OCI-LY7 (cell line): ENCODE results near the gene UCK2. TPM values are rescaled to one million over a fixed set of nuclear protein-coding genes. Genes with fewer than 3 reads are reported as not detected.

Source experiments
- BruUV-seq: library from RNA; stranded (reverse); fragments of 400-500 nt; replicated peaks from 2 replicates; lab custom pipeline; 2021; lab: Mats Ljungman, UMichigan
- CTCF ChIA-PET: fragments of 300-600 bp; sonication (Branson Sonifier 250); formaldehyde crosslinking; loops from one replicate; lab custom pipeline; 2022; ENCODE audit warnings: antibody characterized with exemption; ENCODE audit not compliant: unreplicated experiment; lab: Charles Lee
- POLR2A ChIA-PET: fragments of 300-600 bp; sonication (Branson Sonifier 250); formaldehyde crosslinking; loops from one replicate; lab custom pipeline; 2022; ENCODE audit warnings: antibody characterized with exemption; lab: Charles Lee
- DNase-seq: peaks from one replicate; pipeline ENCODE4 v3.0.0-alpha.2; 2015; ENCODE audit warnings: low spot score
- H2AFZ ChIP-seq: fragments of 200-600 bp; sonication (generic), shearing (Covaris generic); 2 replicates; pipeline ENCODE4 v1.6.1; 2014; ENCODE audit warnings: mild to moderate bottlenecking, antibody characterized with exemption, low read length, moderate library complexity
- H3K27ac ChIP-seq: fragments of 200-600 bp; sonication (generic); 2 replicates; pipeline ENCODE4 v1.5.1; 2014; ENCODE audit warnings: mixed run types, low read depth, mild to moderate bottlenecking, moderate library complexity, low read length, inconsistent platforms; ENCODE audit not compliant: poor library complexity, severe bottlenecking
- H3K36me3 ChIP-seq: fragments of 200-600 bp; sonication (generic); 2 replicates; pipeline ENCODE4 v1.6.1; 2014; ENCODE audit warnings: mild to moderate bottlenecking, antibody characterized with exemption, low read length, moderate library complexity, mixed read lengths; ENCODE audit not compliant: insufficient read depth
- H3K4me1 ChIP-seq: fragments of 200-600 bp; sonication (generic); 2 replicates; pipeline ENCODE4 v1.5.1; 2014; ENCODE audit warnings: mild to moderate bottlenecking, low read length; ENCODE audit not compliant: insufficient read depth, poor library complexity, severe bottlenecking
- H3K4me2 ChIP-seq: fragments of 200-600 bp; sonication (generic); 2 replicates; pipeline ENCODE4 v1.6.1; 2014; ENCODE audit warnings: mild to moderate bottlenecking, low read length
- H3K4me3 ChIP-seq: fragments of 200-600 bp; sonication (generic); 2 replicates; pipeline ENCODE4 v1.5.1; 2014; ENCODE audit warnings: mild to moderate bottlenecking, low read depth, low read length; ENCODE audit not compliant: poor library complexity, severe bottlenecking
- H3K79me2 ChIP-seq: fragments of 200-600 bp; sonication (generic); 2 replicates; pipeline ENCODE4 v1.6.1; 2016; ENCODE audit warnings: low read depth, mild to moderate bottlenecking, low read length, moderate library complexity, mixed read lengths; ENCODE audit not compliant: insufficient read depth
- H3K9me2 ChIP-seq: fragments of 200-600 bp; sonication (generic); 2 replicates; pipeline ENCODE4 v1.6.1; 2016; ENCODE audit warnings: mild to moderate bottlenecking, low read length, mixed read lengths; ENCODE audit not compliant: insufficient read depth
- H3K9me3 ChIP-seq: fragments of 200-600 bp; sonication (generic); 2 replicates; pipeline ENCODE4 v1.6.1; 2014; ENCODE audit warnings: mild to moderate bottlenecking, mixed run types, low read length, mixed read lengths
- H4K20me1 ChIP-seq: fragments of 200-600 bp; sonication (generic); 2 replicates; pipeline ENCODE4 v1.6.1; 2014; ENCODE audit warnings: mild to moderate bottlenecking, antibody characterized with exemption, low read length, moderate library complexity, mixed read lengths; ENCODE audit not compliant: insufficient read depth
- CTCF ChIP-seq: fragments of 200-600 bp; sonication (generic); conservative IDR thresholded peaks from 2 replicates; pipeline ENCODE4 v1.5.1; 2014; ENCODE audit warnings: mild to moderate bottlenecking, antibody characterized with exemption, low read length, moderate library complexity, mixed read lengths
- EZH2phosphoT487 ChIP-seq: fragments of 200-600 bp; sonication (generic); IDR thresholded peaks from 2 replicates; pipeline ENCODE4 v1.6.1; 2018; ENCODE audit warnings: low read depth, borderline replicate concordance, mild to moderate bottlenecking, mixed run types, antibody characterized with exemption, low read length, moderate library complexity, mixed read lengths
- intact Hi-C: fragments of 100-400 bp; cut with micrococcal nuclease; formaldehyde crosslinking; loops from one replicate; pipeline ENCODE4 v1.10.0; 2022; ENCODE audit not compliant: unreplicated experiment
- total RNA-seq, 2 experiments: library from RNA; depleted of rRNA in 1 of 2; stranded (reverse); fragments of >200 nt in 1 of 2; shearing (Covaris generic) in 1 of 2; gene quantifications; 2 replicates each; pipeline ENCODE4 v1.2.3, GENCODE V29; 2014 to 2022

The UCK2 gene
- total RNA-seq, 2 experiments from 2014 or later = 66.0 to 75.8 TPM

- Histone ChIP-seq H3K79me2 (peaks cover 62% of the 10 kb centered on the region), H3K27ac (no peak overlapping the region), H3K4me1 (peaks cover 6% of the 10 kb centered on the region), H4K20me1 (peaks cover 20% of the 10 kb centered on the region; the same call in 1 of the 2 replicates), H2AFZ (no peak overlapping the region), H3K36me3 (no peaks in the 10 kb centered on the region), H3K4me2 (no peak overlapping the region), H3K4me3 (no peak overlapping the region), H3K9me3 (no peaks in the 10 kb centered on the region), H3K9me2 (no peaks in the 10 kb centered on the region)
- no peak for TF ChIP-seq EZH2phosphoT487
- TF ChIP-seq CTCF = no peak
- ChIA-PET CTCF (no interaction called here), POLR2A (no interaction called here)
- no TSS peak for BruUV-seq
- intact Hi-C loops = no loop called here
- no peak for DNase-seq
These were observed 31.0 kb downstream of the UCK2 start for GRCh38 chr1:165858364-165858823.

DNA sequence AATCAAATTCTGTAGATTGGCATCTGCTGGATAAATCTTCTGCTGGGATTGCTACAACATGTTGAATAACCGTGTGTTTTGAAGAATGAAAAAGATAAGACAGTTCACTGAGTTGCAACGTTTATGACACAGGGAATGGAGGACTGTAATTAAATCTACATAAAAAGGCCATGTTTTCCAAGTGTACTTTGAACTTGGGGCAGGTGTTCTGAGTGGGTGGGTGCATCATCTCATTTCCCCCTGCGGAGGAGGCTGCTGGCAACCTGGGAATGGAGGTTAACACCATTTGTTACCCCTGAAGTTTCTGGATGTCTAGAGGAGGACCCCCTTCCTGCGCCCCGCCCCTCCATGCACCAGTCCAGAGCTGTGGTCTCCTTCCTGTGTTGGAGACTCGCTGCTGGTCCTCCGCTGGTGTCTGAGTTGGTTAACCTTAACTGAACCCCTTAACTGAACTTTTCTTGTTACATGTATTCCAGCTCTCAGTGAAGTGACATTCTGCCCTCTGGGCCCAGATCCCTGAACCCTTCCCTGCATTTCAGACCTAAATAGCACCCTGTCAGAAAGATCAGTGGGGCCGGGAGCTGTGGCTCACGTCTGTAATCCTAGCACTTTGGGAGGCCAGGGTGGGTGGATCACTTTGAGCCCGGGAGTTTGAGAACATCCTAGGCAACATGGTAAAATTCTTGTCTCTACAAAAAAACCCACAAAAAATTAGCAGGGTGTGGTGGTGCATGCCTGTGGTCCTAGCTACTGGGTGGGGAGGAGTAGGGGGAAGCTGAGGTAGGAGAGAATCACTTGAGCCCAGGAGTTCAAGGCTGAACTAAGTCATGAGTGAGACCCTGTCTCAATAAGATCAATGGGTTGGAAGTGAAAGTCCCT is 31.8 kb downstream of the UCK2 start:
- intact Hi-C loops = no loop called here

More for the DNA sequence above, 31.8 kb downstream of the UCK2 start:
- Histone ChIP-seq H3K4me2 (no peak overlapping the region), H3K79me2 (peaks cover 61% of the 10 kb centered on the region), H2AFZ (no peak overlapping the region), H3K4me1 (peaks cover 6% of the 10 kb centered on the region), H3K9me2 (no peaks in the 10 kb centered on the region), H3K36me3 (no peaks in the 10 kb centered on the region), H3K27ac (no peak overlapping the region), H3K4me3 (no peak overlapping the region), H3K9me3 (no peaks in the 10 kb centered on the region), H4K20me1 (peaks cover 20% of the 10 kb centered on the region; the same call in 1 of the 2 replicates)
- DNase-seq = no peak
- BruUV-seq = no TSS peak
- TF ChIP-seq EZH2phosphoT487 (no peak), CTCF (no peak)
- ChIA-PET CTCF (no interaction called here), POLR2A (no interaction called here)
